ENCODE results near the gene MRPL42. TPM values are rescaled to one million over a fixed set of nuclear protein-coding genes. Genes with fewer than 3 reads are reported as not detected.
A peak's percentile ranks its signal among the peaks of the same experiment; 100 is the strongest.

Gene MRPL42
- total RNA-seq, 3 donors from 2014 or later: 62.9 to 98.8 (median 89.2) TPM

GRCh38 chr12:93440043-93440835 is 27.1 kb upstream of the MRPL42 start:
- no peak for DNase-seq
- no peaks in the 10 kb centered on the region for H3K27me3 Mint-ChIP-seq (ENCODE audit: low read depth)
- ATAC-seq: no peak
- H3K4me1 Mint-ChIP-seq (ENCODE audit: low read depth): peaks cover 64% of the 10 kb centered on the region
- H3K4me3 Mint-ChIP-seq: peak overlapping the region; percentile 98
- H3K36me3 Mint-ChIP-seq (ENCODE audit: insufficient read depth): peaks cover 5% of the 10 kb centered on the region
- H3K9me3 Mint-ChIP-seq: no peaks in the 10 kb centered on the region

GRCh38 chr12:93441081-93441616 is 26.2 kb upstream of the MRPL42 start:
- DNase-seq (peak; percentile 10), ATAC-seq (peak; percentile 4 to 6)
- Mint-ChIP-seq H3K4me3 (peak overlapping the region; percentile 98), H3K4me1 (ENCODE audit: low read depth) (peaks cover 56% of the 10 kb centered on the region), H3K27me3 (ENCODE audit: low read depth) (no peaks in the 10 kb centered on the region), H3K36me3 (ENCODE audit: insufficient read depth) (peaks cover 5% of the 10 kb centered on the region), H3K9me3 (no peaks in the 10 kb centered on the region)

DNA sequence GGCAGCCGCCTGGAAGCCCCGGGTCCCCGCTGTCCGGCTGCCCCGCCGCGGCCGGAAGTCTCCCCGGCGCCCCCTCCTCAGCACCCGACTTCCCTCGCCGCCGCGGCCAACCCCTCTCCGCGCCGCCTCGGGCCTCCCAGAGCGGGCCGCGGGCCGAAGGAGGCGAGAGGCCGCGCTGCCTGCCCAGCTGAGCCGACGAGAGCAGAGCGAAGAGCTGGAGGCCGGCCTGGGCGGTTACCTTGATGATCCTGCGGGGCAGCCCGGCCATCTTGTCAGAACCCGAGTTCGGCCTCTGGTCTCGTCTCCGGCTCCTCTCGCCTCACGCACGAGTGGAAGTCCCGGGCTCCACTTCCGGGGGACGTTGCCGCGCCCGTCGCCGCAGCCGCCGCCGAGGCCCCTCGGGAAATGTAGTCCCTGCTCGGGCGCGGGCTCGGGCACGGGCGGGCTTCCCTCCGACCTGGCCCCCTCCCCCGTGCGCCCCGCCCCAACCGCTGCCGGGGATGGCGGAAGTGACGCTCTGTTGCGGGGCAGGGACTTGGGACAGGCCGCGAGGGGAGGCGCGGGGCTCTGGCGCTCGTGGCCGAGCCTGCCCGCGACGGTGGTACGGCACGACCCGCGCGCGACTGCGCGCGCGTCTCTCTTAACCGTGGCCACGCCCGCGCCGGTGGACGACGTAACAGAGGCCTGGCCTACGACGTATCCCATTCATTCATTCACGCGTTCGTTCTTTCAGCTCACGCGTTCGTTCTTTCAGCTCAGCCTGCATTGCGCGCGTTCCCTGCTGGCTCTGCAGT is 25.5 kb upstream of the MRPL42 start, which contains the start of gene UBE2N:
Gene UBE2N, minus strand, starts transcription at position 331 of the 794 bp plus-strand sequence. Its CDS starts 63 bp downstream, at position 268.
- peak; percentile 86 to 87 for ATAC-seq
- H3K4me1 Mint-ChIP-seq (ENCODE audit: low read depth): peaks cover 49% of the 10 kb centered on the region
- DNase-seq: peak; percentile 93
- peak within 1 kb of the TSS; percentile 98 for H3K4me3 Mint-ChIP-seq
- H3K9me3 Mint-ChIP-seq: no peaks in the 10 kb centered on the region
- H3K36me3 Mint-ChIP-seq (ENCODE audit: insufficient read depth): peaks cover 5% of the 10 kb centered on the region
- H3K27me3 Mint-ChIP-seq (ENCODE audit: low read depth): no peaks in the 10 kb centered on the region

DNA sequence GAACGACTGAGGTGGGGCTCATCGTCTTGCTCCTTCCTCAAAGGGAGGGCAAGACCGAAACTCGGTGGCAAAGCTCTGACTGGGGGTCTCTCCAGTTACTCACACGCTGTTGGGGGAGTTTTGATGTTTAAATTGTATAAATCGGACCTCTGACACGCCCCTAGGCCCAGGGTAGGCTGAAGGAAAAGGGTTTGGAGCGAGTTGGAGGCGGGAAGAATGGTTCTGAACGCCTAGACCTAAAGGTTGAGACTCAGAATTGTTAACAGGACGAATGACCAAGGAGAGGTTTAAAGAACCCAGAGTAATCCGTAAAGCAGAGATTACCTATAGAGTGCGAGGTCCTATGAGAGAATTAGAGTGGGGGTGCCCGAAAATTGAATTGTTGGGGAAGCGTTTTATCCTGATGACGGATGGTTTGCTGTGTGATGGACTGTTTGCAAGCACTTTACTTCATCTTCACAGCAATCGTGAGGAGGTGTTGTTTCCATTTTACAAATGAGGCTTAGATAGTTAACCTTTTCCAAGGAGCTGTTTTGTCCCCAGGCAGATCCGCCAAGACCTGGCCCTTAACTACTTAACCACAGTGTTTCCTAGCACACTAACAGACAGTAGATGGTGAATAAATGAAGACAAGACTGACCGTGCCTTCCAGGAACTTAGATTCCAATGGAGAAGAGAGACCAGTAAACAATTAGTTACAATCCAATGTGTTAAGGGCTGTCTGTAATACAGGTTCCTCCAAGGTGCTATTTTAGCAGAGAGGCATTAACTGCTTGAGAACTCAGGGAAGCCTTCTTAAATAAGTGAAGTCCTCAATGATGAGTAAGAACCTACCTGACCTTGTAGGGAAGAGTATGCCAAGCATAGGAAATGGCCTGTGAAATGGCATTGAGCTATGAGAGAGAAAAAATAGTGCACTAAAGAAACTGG is 24.6 kb upstream of the MRPL42 start:
- Mint-ChIP-seq H3K9me3 (no peaks in the 10 kb centered on the region), H3K27me3 (ENCODE audit: low read depth) (no peaks in the 10 kb centered on the region), H3K36me3 (ENCODE audit: insufficient read depth) (peaks cover 5% of the 10 kb centered on the region), H3K4me3 (peak overlapping the region; percentile 92), H3K4me1 (ENCODE audit: low read depth) (peaks cover 47% of the 10 kb centered on the region)
- DNase-seq: no peak
- ATAC-seq: no peak

- Mint-ChIP-seq H3K4me1 (ENCODE audit: low read depth) (peaks cover 45% of the 10 kb centered on the region), H3K4me3 (no peak overlapping the region), H3K9me3 (no peaks in the 10 kb centered on the region), H3K36me3 (ENCODE audit: insufficient read depth) (peaks cover 1% of the 10 kb centered on the region), H3K27me3 (ENCODE audit: low read depth) (no peaks in the 10 kb centered on the region)
- DNase-seq (no peak), ATAC-seq (no peak)
Observed at GRCh38 chr12:93443576-93443975, 23.7 kb upstream of the MRPL42 start.

DNA sequence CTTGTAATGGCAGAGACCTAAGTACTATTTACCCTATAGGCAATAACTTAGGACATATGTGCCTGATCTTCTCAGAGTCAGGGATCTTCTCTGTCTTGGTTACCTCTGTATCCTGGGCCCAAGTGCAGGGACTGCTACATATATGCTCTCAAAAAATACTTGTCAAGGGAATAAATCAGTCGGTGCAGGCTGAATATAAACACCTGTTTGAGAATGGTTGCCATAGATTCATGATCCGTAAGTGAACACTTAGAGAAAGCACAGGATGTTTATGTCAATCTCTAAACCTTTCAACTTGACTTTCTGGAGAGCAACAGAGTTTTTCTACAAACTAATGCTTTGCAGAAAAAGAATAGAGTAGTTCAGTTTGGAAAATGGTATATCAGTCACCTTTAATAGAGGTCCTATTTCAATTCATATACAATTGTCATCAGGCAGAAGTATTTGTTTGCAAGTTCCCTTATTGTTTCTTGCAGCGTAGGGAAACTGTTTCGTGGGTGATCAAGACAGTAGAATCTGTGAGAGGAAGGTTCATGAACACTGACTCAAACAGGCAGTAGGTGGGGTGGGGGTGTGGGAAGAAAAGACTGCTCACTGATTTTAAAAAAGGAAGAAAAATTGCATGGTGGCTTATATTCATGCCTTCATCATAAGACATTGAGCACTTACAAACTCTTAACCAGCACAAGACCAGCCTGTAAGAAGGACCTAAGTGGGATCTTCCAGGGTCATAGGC is 19.6 kb upstream of the MRPL42 start:
- H3K27me3 Mint-ChIP-seq (ENCODE audit: low read depth): no peaks in the 10 kb centered on the region
- peaks cover 28% of the 10 kb centered on the region for H3K4me1 Mint-ChIP-seq (ENCODE audit: low read depth)
- no peaks in the 10 kb centered on the region for H3K9me3 Mint-ChIP-seq
- ATAC-seq (peak; percentile 72 to 73), DNase-seq (no peak)
- H3K36me3 Mint-ChIP-seq (ENCODE audit: insufficient read depth): no peaks in the 10 kb centered on the region
- peak overlapping the region; percentile 22 for H3K4me3 Mint-ChIP-seq

- no peaks in the 10 kb centered on the region for H3K27me3 Mint-ChIP-seq (ENCODE audit: low read depth)
- H3K4me3 Mint-ChIP-seq: no peak overlapping the region
- DNase-seq (no peak), ATAC-seq (no peak)
- H3K4me1 Mint-ChIP-seq (ENCODE audit: low read depth): peaks cover 21% of the 10 kb centered on the region
- no peaks in the 10 kb centered on the region for H3K9me3 Mint-ChIP-seq
- no peaks in the 10 kb centered on the region for H3K36me3 Mint-ChIP-seq (ENCODE audit: insufficient read depth)
Observed at GRCh38 chr12:93448796-93449195, 18.5 kb upstream of the MRPL42 start.

DNA sequence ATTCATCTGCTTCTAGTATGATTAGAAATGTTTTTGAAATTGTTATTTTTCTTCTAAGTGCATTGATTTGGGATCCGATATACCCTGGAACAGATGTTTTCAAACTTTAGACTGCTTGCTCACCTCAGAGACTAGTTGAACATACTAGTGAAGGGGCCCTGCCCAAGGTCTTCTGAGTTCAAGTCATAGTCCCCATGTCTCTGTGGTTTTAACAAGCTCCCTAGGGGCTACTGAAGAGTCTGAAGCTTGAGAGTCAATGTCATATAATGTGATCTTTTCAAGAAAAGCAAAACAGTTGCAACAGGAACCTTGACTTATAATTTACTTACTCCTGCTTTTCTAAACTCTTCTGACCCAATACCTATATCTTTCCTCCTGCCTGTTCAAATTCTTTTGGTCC is 18.0 kb upstream of the MRPL42 start:
- no peak overlapping the region for H3K4me3 Mint-ChIP-seq
- H3K27me3 Mint-ChIP-seq (ENCODE audit: low read depth): no peaks in the 10 kb centered on the region
- no peak for DNase-seq
- no peak for ATAC-seq
- peaks cover 21% of the 10 kb centered on the region for H3K4me1 Mint-ChIP-seq (ENCODE audit: low read depth)
- H3K36me3 Mint-ChIP-seq (ENCODE audit: insufficient read depth): no peaks in the 10 kb centered on the region
- no peaks in the 10 kb centered on the region for H3K9me3 Mint-ChIP-seq

GRCh38 chr12:93451423-93452158 is 15.7 kb upstream of the MRPL42 start:
- DNase-seq: no peak
- H3K36me3 Mint-ChIP-seq (ENCODE audit: insufficient read depth): no peaks in the 10 kb centered on the region

GRCh38 chr12:93453633-93454032 is 13.7 kb upstream of the MRPL42 start:
- DNase-seq (no peak), ATAC-seq (no peak)
- Mint-ChIP-seq H3K36me3 (ENCODE audit: insufficient read depth) (no peaks in the 10 kb centered on the region), H3K4me3 (no peak overlapping the region), H3K4me1 (ENCODE audit: low read depth) (peaks cover 9% of the 10 kb centered on the region), H3K9me3 (no peaks in the 10 kb centered on the region), H3K27me3 (ENCODE audit: low read depth) (peaks cover 1% of the 10 kb centered on the region)

More at GRCh38 chr12:93451423-93452158, 15.7 kb upstream of the MRPL42 start:
- H3K9me3 Mint-ChIP-seq: no peaks in the 10 kb centered on the region
- ATAC-seq: no peak
- peaks cover 1% of the 10 kb centered on the region for H3K27me3 Mint-ChIP-seq (ENCODE audit: low read depth)
- H3K4me3 Mint-ChIP-seq: no peak overlapping the region
- peaks cover 21% of the 10 kb centered on the region for H3K4me1 Mint-ChIP-seq (ENCODE audit: low read depth)

- Mint-ChIP-seq H3K4me1 (ENCODE audit: low read depth) (no peaks in the 10 kb centered on the region), H3K36me3 (ENCODE audit: insufficient read depth) (no peaks in the 10 kb centered on the region), H3K9me3 (no peaks in the 10 kb centered on the region), H3K27me3 (ENCODE audit: low read depth) (peaks cover 1% of the 10 kb centered on the region), H3K4me3 (no peak overlapping the region)
- DNase-seq (no peak), ATAC-seq (no peak)
Observed at GRCh38 chr12:93456077-93456476, 11.2 kb upstream of the MRPL42 start.

DNA sequence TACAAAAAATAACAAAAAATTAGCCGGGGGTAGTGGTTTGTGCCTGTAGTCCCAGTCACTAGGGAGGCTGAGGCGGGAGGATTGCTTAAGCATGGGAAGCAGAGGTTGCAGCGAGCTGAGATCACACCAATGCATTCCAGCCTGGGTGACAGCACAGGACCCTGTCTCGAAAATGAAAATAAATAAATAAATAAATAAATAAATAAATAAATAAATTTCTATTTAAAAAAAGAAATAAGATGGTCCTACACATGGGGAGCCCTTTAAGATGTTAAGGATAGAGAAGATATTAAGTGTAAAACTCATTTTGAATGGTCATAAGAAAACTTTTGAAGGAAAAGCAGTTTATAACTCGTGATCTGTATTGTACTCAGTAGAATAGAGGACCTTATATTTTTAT is 8.2 kb upstream of the MRPL42 start:
- no peaks in the 10 kb centered on the region for H3K4me1 Mint-ChIP-seq (ENCODE audit: low read depth)
- DNase-seq: no peak
- peaks cover 1% of the 10 kb centered on the region for H3K27me3 Mint-ChIP-seq (ENCODE audit: low read depth)
- no peaks in the 10 kb centered on the region for H3K36me3 Mint-ChIP-seq (ENCODE audit: insufficient read depth)
- no peak for ATAC-seq
- H3K9me3 Mint-ChIP-seq: no peaks in the 10 kb centered on the region
- H3K4me3 Mint-ChIP-seq: no peak overlapping the region

DNA sequence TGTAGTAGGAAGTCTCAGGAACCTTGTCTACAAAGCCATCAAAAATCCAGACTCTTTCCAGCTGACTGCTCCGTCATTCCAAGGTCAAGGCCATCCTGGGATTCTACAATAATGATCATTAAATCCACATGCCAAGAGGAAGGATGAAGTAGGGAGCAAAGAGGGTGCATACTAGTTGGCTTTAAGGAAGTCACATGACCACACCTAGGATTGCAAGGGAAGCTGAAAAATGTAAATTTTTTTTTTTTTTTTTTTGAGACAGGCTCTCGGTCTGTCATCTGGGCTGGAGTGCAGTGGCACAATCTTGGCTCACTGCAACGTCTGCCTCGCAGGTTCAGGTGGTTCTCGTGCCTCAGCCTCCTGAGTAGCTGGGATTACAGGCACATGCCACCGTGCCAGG is 7.3 kb upstream of the MRPL42 start:
- no peak for DNase-seq
- no peaks in the 10 kb centered on the region for H3K9me3 Mint-ChIP-seq
- peaks cover 1% of the 10 kb centered on the region for H3K27me3 Mint-ChIP-seq (ENCODE audit: low read depth)
- no peak overlapping the region for H3K4me3 Mint-ChIP-seq
- no peaks in the 10 kb centered on the region for H3K36me3 Mint-ChIP-seq (ENCODE audit: insufficient read depth)
- no peak for ATAC-seq
- no peaks in the 10 kb centered on the region for H3K4me1 Mint-ChIP-seq (ENCODE audit: low read depth)
